NT2/D1 (cell line): ENCODE measurements around the gene RNGTT.

ENCODE experiments used
- SUZ12 ChIP-seq: IDR thresholded peaks from 2 replicates; pipeline ENCODE4 v1.6.1; 2011; ENCODE audit not compliant: insufficient read length, insufficient read depth; ENCODE audit errors: extremely low read depth
- ZNF274 ChIP-seq: IDR thresholded peaks from 2 replicates; pipeline ENCODE4 v1.6.1; 2011; ENCODE audit warnings: mild to moderate bottlenecking, low read depth, low read length

DNA sequence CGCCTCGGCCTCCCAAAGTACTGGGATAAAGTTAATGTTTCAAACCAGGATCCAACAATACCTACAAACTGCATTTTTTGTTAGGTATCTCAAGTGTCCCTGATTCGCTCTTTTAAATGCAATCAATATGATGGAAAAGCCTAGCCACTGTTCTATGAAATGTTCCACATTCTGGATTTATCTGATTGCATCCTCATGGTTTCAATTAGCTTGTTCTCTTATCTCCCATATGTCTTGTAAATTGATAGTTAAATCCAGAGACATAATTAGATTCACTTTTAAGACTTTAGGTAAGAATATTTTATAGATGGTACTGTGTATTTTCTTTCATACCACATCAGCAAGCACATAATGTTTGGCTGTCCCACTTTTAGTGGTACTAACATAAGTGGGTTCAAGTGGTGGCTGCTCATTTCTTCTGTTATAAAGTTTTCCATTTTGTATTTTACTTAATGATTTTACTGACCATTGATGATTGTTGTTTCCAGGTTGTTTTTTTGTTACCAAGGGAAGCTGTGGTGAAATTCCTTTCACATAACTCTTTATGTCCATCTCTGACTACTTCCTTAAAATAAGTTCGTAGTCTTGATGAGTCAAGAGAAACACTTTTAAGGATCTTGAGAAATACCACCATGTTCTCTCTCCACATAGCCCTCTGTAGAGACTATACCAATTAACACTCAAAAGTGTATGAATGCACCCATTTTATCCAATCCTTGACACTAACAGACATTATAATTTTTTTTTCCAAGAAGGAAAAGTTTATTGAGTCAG, 40.5 kb downstream of the RNGTT start:
- TF ChIP-seq SUZ12 (no peak), ZNF274 (no peak)
